SK-N-SH treated with all-trans-retinoic acid at 6 μM for 48 hours (cell line): ENCODE data around the gene GRK2.

Experiments
- ATAC-seq: fragments of 200-7000 bp; cut with Tn5 transposase; 3 replicates; pipeline ENCODE4 v1.9.1; 2020; ENCODE audit warnings: mild to moderate bottlenecking, moderate library complexity
- ARNTL ChIP-seq: fragments of 450-650 bp; formaldehyde crosslinking; IDR thresholded peaks from 2 replicates; pipeline ENCODE4 v1.5.0; 2020; ENCODE audit warnings: low read depth, mild to moderate bottlenecking, moderate library complexity, borderline replicate concordance
- CSRNP3 ChIP-seq: fragments of 250-450 bp; sonication (Bioruptor Pico); IDR thresholded peaks from 2 replicates; pipeline ENCODE4 v1.5.1; 2021; ENCODE audit warnings: mild to moderate bottlenecking, moderate library complexity
- GLIS3 ChIP-seq: fragments of 250-450 bp; sonication (Bioruptor Pico); IDR thresholded peaks from 2 replicates; pipeline ENCODE4 v1.5.0; 2020; ENCODE audit warnings: mild to moderate bottlenecking, moderate library complexity
- PPARA ChIP-seq: fragments of 250-450 bp; sonication (Bioruptor Pico); IDR thresholded peaks from 2 replicates; pipeline ENCODE4 v1.5.0; 2020; ENCODE audit warnings: mild to moderate bottlenecking, borderline replicate concordance
- RARB ChIP-seq: fragments of 250-450 bp; sonication (Bioruptor Pico); IDR thresholded peaks from 2 replicates; pipeline ENCODE4 v1.8.0; 2021; ENCODE audit warnings: mild to moderate bottlenecking, moderate library complexity
- SNAI2 ChIP-seq: fragments of 250-450 bp; sonication (Bioruptor Pico); IDR thresholded peaks from 2 replicates; pipeline ENCODE4 v1.5.0; 2020; ENCODE audit warnings: mild to moderate bottlenecking, moderate library complexity
- TOX ChIP-seq: fragments of 250-450 bp; sonication (Bioruptor Pico); IDR thresholded peaks from 2 replicates; pipeline ENCODE4 v1.8.0; 2021; ENCODE audit warnings: mild to moderate bottlenecking, moderate library complexity, borderline replicate concordance
- ZC3H10 ChIP-seq: fragments of 250-450 bp; sonication (Bioruptor Pico); IDR thresholded peaks from 2 replicates; pipeline ENCODE4 v1.5.1; 2021; ENCODE audit warnings: mild to moderate bottlenecking, moderate library complexity
- ZNF565 ChIP-seq: fragments of 450-650 bp; formaldehyde crosslinking; conservative IDR thresholded peaks from 2 replicates; pipeline ENCODE4 v1.5.0; 2020; ENCODE audit warnings: low read depth, mild to moderate bottlenecking, moderate library complexity
- ZNF70 ChIP-seq: fragments of 450-650 bp; formaldehyde crosslinking; IDR thresholded peaks from 2 replicates; pipeline ENCODE4 v1.5.0; 2020; ENCODE audit warnings: mild to moderate bottlenecking, moderate library complexity
- ZNF8 ChIP-seq: fragments of 450-650 bp; formaldehyde crosslinking; IDR thresholded peaks from 2 replicates; pipeline ENCODE4 v1.5.0; 2020; ENCODE audit warnings: mild to moderate bottlenecking, moderate library complexity
- TF ChIP-seq, protein P1 (sequence below): fragments of 250-450 bp; sonication (Bioruptor Pico); IDR thresholded peaks from 2 replicates; pipeline ENCODE4 v1.5.1; 2020; ENCODE audit warnings: low read depth, mild to moderate bottlenecking, moderate library complexity
- TF ChIP-seq, protein P2 (sequence below): fragments of 250-450 bp; sonication (Bioruptor Pico); IDR thresholded peaks from 2 replicates; pipeline ENCODE4 v1.5.0; 2020; ENCODE audit warnings: mild to moderate bottlenecking, moderate library complexity

GRK2 gene

GRCh38 chr11:67271541-67272284 lies 5.4 kb downstream of the GRK2 start:
- TF ChIP-seq ZNF565 (CRISPR knock-in tag) (no peak), ZNF8 (CRISPR knock-in tag) (no peak), CSRNP3 (no peak), ZNF70 (CRISPR knock-in tag) (no peak), RARB (CRISPR knock-in tag) (no peak), ARNTL (no peak)
- TF ChIP-seq, protein P1, sequence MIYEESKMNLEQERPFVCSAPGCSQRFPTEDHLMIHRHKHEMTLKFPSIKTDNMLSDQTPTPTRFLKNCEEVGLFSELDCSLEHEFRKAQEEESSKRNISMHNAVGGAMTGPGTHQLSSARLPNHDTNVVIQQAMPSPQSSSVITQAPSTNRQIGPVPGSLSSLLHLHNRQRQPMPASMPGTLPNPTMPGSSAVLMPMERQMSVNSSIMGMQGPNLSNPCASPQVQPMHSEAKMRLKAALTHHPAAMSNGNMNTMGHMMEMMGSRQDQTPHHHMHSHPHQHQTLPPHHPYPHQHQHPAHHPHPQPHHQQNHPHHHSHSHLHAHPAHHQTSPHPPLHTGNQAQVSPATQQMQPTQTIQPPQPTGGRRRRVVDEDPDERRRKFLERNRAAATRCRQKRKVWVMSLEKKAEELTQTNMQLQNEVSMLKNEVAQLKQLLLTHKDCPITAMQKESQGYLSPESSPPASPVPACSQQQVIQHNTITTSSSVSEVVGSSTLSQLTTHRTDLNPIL (CRISPR knock-in tag) = no peak
- no peak for ATAC-seq

DNA sequence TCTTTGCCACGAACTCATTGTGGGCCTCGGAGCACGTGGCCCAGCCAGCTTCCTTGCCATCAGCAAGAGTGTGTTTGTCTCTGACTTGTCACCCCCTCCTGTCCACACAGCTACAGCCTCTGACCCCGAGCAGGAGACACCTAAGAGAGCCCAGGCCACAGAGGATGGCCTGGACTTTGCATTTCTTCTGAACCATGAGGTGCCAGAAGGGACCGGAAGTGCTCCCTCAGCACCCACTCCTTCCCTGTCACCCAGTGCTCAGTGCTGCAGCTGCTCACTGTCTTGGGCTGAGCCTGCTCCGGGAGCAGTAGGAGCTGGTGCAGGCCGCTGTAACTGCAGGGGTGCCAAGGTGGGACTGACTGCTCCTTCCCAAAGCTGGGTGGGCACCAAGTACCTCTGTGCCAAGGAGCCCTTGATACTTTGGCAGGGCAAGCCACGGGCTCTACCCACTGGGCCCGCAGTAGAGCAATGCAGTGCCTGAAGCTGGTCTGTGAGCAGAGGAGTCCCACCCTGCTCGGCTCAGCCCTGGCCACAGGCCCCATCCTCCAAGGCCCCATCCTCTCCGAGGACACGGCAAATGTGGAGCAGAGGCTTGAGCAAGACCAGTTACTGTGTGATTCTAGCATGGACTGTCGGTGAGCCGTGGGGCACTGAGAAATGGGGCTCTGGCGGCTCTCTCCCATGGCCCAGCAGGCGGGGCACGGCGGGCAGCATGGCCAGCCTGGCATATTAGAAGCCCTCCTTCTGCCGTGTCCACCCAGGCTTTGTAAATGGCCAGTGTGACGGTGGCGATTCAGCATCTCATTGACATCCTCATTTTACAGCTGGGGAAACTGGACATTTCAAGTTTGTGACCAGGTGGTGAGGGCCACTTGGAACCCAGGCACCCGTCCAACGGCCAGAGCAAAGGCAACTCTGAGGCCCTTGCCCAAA lies 6.3 kb downstream of the GRK2 start:
- no peak for TF ChIP-seq ZNF565 (CRISPR knock-in tag)
- TF ChIP-seq RARB (CRISPR knock-in tag) = no peak
- TF ChIP-seq, protein P2, sequence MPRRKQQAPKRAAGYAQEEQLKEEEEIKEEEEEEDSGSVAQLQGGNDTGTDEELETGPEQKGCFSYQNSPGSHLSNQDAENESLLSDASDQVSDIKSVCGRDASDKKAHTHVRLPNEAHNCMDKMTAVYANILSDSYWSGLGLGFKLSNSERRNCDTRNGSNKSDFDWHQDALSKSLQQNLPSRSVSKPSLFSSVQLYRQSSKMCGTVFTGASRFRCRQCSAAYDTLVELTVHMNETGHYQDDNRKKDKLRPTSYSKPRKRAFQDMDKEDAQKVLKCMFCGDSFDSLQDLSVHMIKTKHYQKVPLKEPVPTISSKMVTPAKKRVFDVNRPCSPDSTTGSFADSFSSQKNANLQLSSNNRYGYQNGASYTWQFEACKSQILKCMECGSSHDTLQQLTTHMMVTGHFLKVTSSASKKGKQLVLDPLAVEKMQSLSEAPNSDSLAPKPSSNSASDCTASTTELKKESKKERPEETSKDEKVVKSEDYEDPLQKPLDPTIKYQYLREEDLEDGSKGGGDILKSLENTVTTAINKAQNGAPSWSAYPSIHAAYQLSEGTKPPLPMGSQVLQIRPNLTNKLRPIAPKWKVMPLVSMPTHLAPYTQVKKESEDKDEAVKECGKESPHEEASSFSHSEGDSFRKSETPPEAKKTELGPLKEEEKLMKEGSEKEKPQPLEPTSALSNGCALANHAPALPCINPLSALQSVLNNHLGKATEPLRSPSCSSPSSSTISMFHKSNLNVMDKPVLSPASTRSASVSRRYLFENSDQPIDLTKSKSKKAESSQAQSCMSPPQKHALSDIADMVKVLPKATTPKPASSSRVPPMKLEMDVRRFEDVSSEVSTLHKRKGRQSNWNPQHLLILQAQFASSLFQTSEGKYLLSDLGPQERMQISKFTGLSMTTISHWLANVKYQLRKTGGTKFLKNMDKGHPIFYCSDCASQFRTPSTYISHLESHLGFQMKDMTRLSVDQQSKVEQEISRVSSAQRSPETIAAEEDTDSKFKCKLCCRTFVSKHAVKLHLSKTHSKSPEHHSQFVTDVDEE (CRISPR knock-in tag) = no peak
- TF ChIP-seq TOX (CRISPR knock-in tag) = no peak
- ATAC-seq = no peak

DNA sequence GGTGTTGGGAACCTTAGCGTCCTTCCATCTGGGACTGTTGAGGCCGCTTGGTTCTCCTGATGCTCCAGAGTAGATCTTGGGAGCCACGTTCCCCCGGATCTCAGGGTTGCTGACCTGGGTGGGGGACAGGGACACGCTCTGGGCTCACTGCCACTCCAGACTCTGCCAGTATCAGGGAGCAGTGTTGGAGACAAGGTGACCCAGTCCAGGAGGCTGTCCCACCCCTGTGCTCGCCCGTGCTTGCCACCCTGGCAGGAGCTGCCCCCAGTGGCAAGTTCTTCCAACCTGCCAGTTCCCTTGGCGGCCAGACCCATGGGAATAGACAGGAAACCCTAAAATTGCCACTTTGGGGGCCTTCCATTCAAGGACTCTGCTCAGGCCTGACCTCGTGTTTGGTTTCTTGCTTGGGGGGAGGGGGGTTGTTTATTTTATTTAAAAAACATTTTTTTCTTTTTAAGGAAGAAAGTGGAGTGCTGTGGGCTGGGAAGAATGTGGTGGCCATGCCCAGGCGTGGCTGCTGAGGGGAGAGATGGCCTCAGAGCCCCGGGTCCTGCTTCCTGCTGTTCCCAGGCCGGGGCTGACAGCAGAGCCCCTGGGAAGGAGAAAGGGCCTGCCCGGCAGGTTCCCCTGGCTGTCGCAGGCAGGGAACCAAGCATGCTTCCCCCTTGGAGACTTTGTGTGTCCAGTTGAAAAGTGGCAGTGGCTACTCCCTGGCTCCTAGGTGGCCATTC lies 7.2 kb downstream of the GRK2 start:
- TF ChIP-seq ZC3H10 (CRISPR knock-in tag) = no peak
- ATAC-seq = no peak

DNA sequence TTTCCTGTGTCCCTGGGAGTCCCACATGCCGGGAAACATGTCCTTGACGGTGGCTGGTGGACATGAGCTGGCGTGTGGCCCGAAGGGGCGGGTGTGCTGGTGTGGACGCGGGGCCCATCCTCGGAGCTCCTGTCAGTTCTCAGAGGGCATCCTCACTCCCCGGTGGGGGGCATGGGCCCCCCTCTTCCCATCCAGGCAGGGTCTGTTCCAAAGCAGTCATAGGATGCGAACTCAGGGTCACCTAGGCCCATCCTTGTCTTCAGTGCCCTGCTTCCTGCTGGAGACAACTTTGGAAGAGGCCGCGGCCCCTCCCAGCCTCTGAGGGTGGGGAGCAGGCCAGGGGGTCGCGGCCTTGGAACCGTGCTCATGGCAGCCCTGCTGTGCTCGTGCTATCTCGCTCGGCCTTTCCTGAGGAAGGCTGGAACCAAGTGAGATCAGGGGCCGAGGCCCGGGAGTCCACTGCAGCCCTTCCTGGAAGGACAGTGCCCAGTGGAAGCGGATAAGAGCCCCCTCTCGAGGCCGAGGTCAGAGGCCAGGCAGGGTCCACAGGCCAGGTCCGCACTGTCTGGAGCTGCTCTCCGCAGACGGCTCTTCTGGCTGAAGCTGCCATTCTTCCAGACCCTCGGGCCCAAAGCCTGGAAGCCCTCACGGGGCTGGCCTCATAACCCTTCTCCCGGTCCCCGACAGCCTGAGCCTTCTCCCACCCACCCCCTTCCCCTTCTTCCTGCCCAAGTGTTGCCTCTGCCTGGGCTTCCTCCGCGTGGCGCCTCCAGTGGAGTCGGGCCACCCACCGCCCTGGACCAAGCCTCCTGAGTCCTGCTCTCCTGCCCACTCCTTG lies 8.7 kb downstream of the GRK2 start:
- TF ChIP-seq PPARA (CRISPR knock-in tag) = no peak

GRCh38 chr11:67275606-67276409 lies 9.5 kb downstream of the GRK2 start:
- TF ChIP-seq, protein P2 (CRISPR knock-in tag) = no peak
- TF ChIP-seq GLIS3 (CRISPR knock-in tag) (no peak), TOX (CRISPR knock-in tag) (no peak), ZC3H10 (CRISPR knock-in tag) (no peak), CSRNP3 (no peak), ARNTL (no peak), SNAI2 (no peak), PPARA (CRISPR knock-in tag) (no peak)
- ATAC-seq = no peak

More for the DNA sequence above, 8.7 kb downstream of the GRK2 start:
- no peak for ATAC-seq
